GM21528 (cell line): ENCODE results near the gene LRRC47.
A peak's percentile ranks its signal among the peaks of the same experiment; 100 is the strongest.
"Not testable (repeated sequence)": the region's sequence is repeated elsewhere in the genome, so short reads cannot be mapped to it uniquely, and the experiment has no call there.

Source experiments
- ATAC-seq: cut with Tn5 transposase; IDR thresholded peaks from one replicate; pipeline ENCODE4 v1.9.1; 2021; ENCODE audit warnings: mild to moderate bottlenecking, moderate library complexity; ENCODE audit not compliant: unreplicated experiment, low FRiP score

The LRRC47 gene

DNA sequence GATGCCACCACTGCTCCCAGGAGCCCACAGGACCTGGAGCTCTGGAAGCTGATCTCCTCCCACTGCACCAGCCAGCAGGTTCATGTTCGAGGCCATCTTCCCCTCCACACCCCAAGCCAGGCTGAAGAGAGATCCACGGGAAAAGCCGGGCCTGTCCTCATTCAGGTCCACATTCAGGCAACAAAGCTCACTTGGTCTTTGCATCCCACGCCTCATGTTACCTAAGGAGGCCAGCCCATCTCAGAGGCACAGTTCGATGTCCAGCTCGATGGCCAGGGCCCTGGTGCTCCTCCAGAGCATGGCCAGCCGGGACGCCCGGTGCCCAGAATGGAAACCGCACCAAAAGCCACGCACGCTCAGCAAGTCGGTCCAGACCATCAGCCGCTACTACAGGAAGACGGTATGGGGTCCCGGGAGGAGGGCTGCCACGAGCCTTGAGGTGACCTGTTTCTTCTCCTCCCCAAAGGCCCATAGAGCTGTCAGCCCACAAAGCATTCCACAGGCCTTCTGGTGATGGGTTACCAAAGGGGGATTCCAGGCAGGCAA lies 43.8 kb downstream of the LRRC47 start, which contains the start of gene CCDC27:
Gene CCDC27, plus strand, starts transcription at position 51 of the 546 bp plus-strand sequence. Its CDS starts 32 bp downstream, at position 83.
- ATAC-seq: no peak

DNA sequence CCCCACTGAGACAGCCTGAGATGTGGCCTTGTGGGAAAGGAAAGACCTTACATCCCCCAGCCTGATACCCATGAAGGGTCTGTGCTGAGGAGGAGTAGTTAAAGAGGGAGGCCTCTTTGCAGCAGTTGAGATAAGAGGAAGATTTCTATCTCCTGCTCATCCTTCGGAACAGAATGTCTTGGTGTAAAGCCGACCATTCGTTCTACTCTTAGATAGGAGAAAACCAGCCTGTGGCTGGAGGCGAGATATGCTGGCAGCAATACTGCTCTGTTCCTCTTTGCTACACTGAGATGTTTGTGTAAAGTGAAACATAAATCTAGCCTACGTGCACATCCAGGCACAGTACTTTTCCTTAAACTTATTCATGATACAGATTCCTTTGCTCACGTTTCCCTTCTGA lies 45.6 kb downstream of the LRRC47 start:
- ATAC-seq: no peak

DNA sequence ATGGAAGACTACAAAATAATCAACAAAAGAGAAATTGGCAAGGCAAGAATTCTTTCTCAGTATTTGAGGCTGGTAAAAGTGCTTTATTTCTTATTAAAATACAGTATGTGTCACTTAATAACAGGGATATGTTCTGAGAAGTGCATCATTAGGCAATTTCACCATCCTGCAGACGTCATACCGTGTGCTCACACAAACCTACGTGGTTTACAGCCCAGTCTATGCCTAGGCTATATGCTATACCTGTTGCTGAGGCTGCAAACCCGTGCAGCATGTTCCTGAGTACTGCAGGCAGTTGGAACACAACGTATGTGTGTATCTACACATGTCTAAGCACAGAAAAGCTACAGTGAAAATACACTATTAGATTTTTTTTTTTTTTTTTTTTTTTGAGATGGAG lies 46.8 kb downstream of the LRRC47 start:
- ATAC-seq: no peak

DNA sequence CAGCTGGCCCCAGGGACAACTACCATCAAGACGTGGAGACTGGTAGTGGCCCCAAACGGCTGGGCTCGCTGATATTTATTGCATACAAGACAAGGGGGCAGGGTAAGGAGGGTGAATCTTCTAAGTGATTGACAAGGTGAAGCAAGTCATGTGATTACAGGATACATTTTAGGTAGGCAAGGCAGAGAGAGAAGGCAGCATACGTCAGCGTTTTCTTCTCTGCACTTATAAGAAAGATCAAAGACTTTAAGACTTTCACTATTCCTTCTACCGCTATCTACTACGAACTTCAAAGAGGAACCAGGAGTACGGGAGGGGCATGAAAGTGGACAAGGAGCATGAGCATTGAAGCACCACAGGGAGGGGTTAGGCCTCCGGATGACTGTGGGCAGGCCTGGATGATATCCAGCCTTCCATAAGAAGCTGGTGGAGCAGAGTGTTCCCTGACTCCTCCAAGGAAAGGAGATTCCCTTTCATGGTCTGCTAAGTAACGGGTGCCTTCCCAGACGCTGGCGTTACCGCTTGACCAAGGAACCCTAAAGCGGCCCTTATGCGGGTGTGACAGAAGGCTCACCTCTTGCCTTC lies 47.9 kb downstream of the LRRC47 start:
- ATAC-seq: not testable (repeated sequence)

DNA sequence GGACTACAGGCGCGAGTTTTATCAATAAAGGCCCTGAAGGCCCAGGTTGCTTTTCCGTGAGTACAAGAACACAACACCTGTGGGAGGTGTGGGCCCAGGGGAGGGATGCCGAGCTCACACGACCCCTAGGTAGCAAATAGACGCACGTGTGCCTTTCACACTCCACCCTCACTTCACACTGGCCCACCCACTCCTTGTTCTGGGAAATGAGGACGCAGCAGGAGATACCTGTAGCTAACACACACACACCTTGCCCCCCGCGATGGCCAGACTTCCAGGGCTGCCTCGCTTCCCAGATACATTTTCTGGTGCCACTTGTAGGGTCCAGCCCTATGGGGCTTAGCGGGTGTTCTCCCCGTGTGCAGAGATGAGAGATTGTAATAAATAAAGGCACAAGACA lies 48.4 kb downstream of the LRRC47 start:
- no peak for ATAC-seq

DNA sequence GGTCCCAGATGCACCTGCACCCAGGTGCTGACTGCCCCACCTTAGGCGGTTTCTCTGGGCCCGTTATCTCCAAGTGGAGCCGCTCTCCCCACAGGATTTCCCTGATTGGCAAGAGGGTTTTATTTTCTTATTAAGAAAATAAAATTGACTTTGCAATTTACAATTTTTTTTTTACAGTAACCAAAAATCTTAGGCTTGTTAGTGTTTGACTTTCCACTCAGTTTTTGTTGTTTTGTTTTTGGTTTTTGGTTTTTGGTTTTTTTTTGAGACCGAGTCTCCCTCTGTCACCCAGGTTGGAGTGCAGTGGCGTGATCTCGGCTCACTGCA lies 48.8 kb downstream of the LRRC47 start:
- ATAC-seq: no peak

DNA sequence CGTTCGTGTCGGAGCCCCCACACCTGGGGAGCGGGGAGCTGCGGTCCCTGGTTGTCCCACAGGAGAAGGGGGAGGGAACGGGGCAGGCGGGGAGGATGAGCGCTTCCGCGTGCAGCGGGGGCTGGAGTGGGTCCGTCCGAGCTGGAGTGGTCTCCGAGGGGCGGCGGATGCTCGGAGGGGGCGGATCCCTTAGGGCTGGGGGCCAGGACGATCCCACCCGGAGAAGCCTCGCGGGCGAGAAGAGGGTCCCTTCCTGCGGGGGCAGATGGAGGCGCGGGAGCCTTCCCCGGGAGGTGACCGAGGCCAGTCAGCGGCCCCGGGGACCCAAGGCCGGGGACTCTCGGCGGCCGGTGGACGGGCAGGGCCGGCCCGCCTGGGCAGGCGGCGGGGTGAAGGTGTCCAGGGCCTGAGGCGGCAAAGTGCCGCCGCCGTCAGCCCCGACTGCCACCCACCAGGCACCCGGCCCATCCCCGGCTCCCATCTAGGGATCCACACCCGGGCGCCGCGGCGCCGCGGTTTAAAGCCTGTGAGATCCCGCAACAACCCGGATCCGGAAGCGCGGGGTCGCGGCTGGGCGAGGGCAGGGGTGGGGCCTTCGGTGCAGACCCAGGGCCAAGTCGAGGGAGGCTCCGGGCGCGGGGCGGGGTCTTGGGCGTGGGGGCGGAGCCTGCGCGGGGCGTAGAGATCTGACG lies 49.3 kb downstream of the LRRC47 start:
- peak; percentile 85 for ATAC-seq

DNA sequence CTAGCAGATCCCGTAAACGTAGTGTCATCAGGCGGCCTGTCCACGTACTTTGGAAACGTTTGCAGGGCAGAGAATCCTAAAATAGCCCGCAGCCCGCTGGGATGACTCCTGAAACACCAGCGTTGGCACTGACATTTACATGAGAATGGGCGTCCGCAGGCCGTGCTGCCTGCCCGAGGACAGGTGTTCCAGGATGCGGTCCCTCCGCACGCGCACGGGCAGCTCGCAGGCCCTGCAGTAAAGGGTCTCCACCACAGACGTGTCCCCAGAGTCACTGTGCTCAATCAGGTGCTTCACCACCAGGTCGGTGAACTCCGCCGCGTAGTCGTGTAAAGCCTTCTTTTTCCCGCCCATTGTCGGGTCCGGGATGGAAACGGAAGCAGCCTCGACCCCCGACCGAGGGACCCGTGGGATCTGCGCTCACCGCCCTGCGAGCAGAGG lies 49.9 kb downstream of the LRRC47 start:
- no peak for ATAC-seq

DNA sequence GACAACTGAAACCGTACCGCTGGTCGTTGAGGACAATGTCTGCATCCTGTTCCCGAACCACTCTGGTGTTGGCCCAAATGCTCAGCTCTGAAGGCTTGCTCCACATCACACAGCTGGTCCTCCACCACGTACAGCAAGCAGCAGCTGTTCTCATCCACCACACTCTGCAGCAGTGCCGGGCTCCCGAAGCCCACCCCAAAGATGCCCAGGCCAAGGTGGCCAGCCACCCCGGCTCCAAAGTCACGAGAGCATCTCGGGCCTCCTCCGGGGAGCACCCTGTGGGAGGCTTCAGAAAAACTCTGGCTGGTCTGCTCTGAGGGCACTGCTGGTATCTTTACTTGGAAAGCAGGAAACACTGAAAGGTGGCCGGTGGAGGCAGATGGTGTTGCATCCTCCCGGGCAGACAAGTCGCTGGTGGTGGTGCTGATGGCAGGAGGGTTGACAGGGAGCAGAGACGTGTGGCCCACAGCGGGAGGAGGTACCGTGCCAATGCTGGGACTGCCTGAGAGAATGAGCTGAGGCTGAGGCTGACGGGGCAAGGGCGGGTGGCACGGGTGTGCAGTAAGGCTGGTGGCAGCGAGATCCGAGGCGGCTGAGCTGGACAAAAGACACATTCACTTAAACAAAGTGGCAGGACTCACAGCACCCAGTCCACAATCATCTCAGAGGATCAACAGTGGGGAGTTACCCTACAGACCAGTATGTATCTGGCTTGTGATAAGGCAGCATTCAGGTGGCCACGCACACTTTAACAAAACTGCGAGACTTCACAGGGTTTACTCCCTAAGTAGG lies 50.5 kb downstream of the LRRC47 start:
- ATAC-seq: no peak

DNA sequence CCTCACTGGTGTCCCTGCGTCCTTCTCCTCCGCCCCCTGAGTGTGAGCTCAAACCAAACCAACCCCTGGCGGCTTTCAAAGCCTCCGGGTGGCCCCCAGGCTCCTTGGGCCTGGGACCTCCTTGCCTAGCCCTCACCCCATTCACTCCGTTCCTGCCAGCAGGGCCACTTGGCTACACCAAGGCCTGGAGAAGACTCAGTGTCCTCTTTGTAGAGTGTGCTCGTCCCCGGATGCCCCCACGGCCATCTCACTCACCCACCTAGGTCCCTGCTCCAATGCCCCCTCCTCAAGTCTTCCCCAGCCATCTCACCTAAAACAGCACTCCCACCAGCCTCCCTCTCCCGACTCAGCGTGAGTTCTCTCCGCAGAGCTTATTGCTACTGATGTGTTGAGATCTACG lies 51.2 kb downstream of the LRRC47 start:
- no peak for ATAC-seq

DNA sequence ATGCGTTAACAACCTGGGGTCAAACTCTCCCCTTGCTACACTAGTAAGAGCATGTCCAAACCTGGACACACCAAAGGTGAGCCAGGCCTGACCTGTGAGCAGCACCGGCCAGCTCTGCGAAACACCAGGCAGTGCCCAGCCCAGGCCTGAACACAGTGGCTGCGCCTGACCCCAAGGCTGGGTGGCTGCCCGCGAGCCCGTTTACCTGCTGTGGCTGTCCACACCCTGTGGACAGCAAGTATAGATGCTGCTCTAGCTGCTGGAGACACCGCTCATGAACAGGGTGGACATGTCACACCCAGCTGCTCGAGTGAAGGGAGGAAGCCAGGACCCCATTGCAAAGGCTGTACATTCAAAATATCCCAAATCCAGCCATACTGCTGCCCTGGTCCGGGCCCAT lies 51.7 kb downstream of the LRRC47 start:
- no peak for ATAC-seq

DNA sequence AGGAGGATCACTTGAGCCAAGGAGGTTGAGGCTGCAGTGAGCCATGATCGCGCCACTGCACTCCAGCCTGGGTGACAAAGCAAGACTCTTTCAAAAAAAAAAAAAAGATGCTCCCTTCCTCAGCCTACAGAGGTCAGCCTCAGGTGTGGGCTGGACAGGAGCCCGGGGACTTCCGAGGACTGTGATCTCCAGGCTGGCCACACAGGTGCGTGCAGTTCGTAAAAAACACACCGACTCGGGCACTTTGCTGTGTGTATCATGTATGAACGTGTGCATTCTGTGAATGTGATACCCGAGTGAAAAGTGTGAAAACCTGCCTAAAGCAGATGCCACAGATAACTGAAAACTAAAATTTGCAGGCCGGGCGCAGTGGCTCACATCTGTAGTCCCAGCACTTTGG lies 52.5 kb downstream of the LRRC47 start:
- ATAC-seq: no peak

DNA sequence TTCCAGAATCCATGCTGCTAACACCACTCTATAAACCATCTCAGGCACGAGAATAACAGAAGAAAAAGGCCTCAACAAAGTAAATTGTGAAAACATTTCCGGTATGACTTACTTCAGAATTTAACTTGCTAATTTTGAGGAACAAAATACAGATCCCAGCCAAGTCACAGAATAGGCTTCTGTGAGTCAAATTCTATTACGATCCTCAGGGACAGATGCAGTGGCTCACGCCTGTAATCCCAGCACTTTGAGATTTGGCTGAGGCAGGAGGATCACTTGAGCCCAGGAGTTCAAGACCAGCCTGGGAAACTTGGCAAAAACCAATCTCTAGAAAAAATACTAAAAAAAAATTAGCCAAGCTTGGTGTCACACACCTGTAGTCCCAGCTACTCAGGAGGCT lies 52.9 kb downstream of the LRRC47 start:
- ATAC-seq: no peak

DNA sequence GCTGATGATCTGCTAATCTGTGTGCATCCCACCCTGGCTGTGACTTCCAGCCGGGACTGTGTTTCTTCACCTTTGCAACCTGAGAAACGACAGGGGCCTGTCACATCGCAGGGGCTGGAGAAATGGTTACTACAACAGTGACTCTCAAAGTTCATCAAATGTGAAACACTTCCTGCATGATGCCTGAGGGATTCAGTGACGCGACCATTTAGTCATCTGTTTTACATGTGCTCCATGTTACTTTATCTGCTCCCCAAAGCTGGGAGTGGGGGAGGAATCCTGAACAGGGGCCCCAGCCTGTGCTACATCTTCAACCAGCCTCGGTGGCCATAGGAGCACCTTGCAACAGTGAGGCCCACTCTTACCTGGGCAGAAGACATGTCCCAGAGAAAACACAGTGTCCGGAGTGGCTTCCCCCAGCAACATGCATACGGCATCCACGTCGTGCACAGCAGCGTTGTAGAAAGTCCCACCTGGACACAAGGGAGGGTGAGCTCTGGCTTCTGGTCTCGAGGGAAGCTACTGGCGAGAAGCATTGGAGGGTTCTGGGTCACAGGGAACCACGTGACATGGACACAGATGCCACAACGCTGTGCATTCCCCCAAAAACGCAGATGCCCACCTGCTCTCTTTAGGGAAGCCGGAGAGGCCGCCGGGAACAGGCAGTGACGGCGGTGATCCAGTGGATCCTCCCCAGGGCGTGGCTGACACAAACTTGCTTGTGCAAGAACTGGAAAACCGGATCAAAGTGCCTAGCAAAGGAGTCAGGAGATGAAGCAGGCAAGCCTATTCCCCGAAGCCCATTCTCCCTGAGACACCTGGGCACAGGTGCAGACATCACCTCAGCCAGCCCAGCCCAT lies 53.6 kb downstream of the LRRC47 start:
- ATAC-seq: no peak

DNA sequence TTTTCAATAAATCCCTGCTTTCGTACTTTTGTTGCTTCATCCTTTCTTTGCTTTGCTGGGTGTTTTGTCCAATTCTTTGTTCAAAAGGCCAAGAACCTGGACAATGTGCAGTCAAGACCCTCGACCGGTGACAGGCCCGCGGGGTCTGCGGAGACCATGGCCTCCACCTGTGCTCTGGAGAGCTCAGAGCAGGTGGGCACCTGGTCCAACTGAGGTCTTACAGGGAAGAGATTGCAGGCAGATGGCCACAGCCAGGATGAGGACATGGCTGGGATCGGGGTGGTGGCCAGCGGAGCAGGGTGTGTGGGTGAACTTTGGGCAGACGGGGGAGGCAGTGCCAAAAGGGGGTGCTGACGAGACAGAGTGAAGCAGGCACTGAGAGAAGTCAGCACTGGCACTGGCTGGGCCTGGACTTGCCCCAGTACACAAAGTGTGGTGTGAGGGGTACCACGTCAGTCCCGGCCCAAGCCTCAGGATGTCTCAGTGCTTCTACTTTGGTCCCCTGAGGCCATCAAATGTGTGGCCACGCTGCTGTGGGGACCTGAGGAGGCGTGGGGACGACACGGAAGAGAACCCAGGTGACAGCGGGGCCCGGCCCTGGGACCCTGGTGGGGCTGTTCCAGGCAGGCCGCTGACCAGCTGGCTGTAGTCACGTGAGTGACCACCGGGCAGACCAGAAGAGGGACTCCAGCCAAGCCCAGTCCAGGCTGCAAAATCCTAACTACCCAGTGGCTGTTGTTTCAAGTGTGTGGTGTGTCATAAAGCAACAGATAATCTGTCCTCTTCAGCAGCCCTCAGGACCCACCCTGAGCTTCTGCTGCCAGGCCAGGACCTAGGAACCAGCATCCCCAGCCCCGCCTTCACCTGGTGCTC lies 54.5 kb downstream of the LRRC47 start:
- no peak for ATAC-seq

DNA sequence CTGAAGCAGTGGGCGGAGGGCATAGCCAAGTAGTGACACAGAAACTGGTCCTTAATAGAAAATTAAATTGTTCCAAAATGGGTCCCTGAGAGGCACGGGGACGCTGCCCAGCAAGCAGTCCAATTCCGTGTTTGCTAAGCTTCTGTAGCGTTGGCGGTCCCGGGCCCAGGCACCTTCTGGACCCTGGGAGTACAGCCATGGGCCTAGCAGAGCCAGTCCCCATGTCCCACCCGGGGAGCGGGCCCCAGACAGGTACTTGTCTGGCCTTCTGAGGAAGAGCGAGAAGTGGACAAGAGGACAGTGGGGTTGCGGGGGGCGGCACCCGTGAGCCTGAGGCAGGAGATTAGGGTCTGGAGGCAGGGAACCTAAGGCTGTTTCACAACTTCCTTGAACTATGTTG lies 55.5 kb downstream of the LRRC47 start:
- ATAC-seq: no peak

DNA sequence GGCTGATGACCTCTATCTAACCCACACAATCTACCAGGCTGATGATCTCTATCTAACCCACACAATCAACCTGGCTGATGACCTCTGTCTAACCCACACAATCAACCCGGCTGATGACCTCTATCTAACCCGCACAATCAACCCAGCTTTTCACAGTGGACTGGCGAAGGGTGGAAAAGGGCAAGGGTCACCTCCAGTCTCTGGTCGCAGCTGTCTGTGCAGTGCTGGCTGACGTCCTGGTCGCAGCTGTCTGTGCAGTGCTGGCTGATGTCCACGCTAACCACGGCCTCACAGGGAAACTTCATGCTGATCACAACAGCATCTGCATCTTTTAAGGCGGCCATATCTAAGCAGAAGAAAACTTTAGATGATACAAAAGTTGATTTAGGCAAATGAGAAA lies 56.3 kb downstream of the LRRC47 start:
- ATAC-seq: no peak

DNA sequence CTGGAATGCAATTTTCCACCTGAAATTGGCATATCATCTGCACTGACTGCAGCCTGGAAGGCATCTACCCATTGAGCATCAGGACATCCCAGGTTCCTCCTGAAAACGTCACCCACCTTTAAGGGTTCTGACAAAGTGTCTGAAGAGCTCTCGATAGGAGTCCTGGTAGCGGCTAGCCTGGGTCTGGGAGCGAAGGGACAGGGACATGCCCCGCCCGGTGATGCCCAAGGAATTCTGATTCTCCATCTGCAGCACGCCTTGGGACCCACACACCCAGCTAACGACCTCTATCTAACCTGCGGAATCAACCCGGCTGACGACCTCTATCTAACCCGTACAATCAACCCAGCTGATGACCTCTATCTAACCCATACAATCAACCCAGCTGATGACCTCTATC lies 57.4 kb downstream of the LRRC47 start:
- ATAC-seq: no peak

DNA sequence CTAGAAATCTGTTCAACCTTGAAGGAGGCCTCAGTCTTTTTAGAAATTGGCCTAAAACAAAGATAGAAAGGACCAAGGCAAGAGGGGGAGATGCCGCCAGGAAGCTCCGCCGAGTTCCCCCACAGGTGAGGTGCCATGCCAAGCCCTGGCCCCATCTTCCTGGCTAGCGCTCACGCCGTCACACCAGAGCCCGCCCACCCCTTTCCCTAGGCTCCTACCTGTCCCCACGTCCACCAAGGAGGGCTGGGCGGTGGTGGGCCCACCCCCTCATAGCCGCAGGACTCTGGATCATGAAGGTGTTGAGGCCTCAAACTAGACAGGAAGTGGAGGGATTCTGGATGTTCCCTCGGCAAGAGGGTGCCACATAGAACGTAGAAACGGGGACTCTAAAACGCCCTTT lies 59.6 kb downstream of the LRRC47 start:
- no peak for ATAC-seq

DNA sequence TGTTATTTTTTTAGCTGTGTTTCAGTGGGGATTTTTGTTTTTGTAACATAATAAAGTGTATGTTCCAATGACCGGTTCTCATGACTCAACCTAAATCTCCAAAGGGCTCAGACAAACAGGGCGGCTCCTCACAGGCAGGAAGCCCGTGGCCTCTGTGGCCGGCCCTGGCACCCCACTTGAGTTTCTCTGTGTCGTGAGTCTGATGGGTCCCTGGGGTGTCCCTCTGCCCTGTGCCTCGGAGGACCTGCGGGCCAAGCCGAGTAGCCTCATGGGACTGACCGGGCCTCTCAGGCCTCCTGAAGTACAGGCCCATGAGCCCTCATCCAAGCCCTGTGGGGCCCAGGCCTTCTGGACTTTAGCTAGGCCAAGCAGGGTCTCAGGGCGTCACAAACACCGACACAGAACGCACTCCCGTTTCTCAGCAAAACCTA lies 60.2 kb downstream of the LRRC47 start:
- ATAC-seq: no peak
